DND-41 (cell line): ENCODE results near the gene ARHGEF17.

ENCODE experiments used
- ATAC-seq: fragments of 200-7000 bp; cut with Tn5 transposase; 3 replicates; pipeline ENCODE4 v1.9.1; 2021; ENCODE audit warnings: low read depth; ENCODE audit not compliant: insufficient read depth
- DNase-seq: peaks from one replicate; pipeline ENCODE4 v3.0.0-alpha.2; 2020
- H2AFZ ChIP-seq: 2 replicates; pipeline ENCODE4 v1.6.0; 2012; ENCODE audit warnings: low read depth, low read length
- H3K27ac ChIP-seq: 2 replicates; pipeline ENCODE4 v1.5.1; 2012; ENCODE audit warnings: low read length, inconsistent platforms
- H3K27me3 ChIP-seq: fragments of 200-600 bp; sonication (generic); 2 replicates; pipeline ENCODE4 v1.6.0; 2012; ENCODE audit warnings: low read length, mild to moderate bottlenecking, inconsistent platforms; ENCODE audit not compliant: insufficient read depth, poor library complexity
- H3K36me3 ChIP-seq: 2 replicates; pipeline ENCODE4 v1.5.1; 2012; ENCODE audit warnings: low read length, inconsistent platforms; ENCODE audit not compliant: insufficient read depth
- H3K4me1 ChIP-seq: 2 replicates; pipeline ENCODE4 v1.5.1; 2012; ENCODE audit warnings: mild to moderate bottlenecking, low read length; ENCODE audit not compliant: insufficient read depth
- H3K4me2 ChIP-seq: 2 replicates; pipeline ENCODE4 v1.6.0; 2012; ENCODE audit warnings: mild to moderate bottlenecking, moderate library complexity, low read length, inconsistent platforms; ENCODE audit not compliant: insufficient read depth
- H3K4me3 ChIP-seq, 2 experiments: fragments of 200-600 bp in 1 of 2; shearing (Covaris generic) in 1 of 2; 2 replicates each; pipeline ENCODE4 v1.5.1; 2012 to 2016; ENCODE audit warnings: inconsistent platforms in 2 of 2, low read length in 2 of 2, mild to moderate bottlenecking in 2 of 2, low read depth in 1 of 2, moderate library complexity in 1 of 2
- H3K79me2 ChIP-seq: 2 replicates; pipeline ENCODE4 v1.6.0; 2012; ENCODE audit warnings: low read length, inconsistent platforms; ENCODE audit not compliant: insufficient read depth
- H3K9ac ChIP-seq: 2 replicates; pipeline ENCODE4 v1.6.0; 2012; ENCODE audit warnings: low read depth, mild to moderate bottlenecking, inconsistent platforms, low read length, moderate library complexity
- H3K9me3 ChIP-seq: 2 replicates; pipeline ENCODE4 v1.5.1; 2012; ENCODE audit warnings: low read length, moderate library complexity, mild to moderate bottlenecking, inconsistent platforms; ENCODE audit not compliant: insufficient read depth, severe bottlenecking
- H4K20me1 ChIP-seq: 2 replicates; pipeline ENCODE4 v1.6.0; 2012; ENCODE audit warnings: low read length; ENCODE audit not compliant: insufficient read depth
- CTCF ChIP-seq: IDR thresholded peaks from 2 replicates; pipeline ENCODE4 v1.5.1; 2012; ENCODE audit warnings: borderline replicate concordance, low read length, moderate library complexity, mild to moderate bottlenecking; ENCODE audit not compliant: poor library complexity, severe bottlenecking; ENCODE audit errors: extremely low read depth
- EZH2 ChIP-seq: IDR thresholded peaks from 3 replicates; pipeline ENCODE4 v1.6.1; 2012; ENCODE audit warnings: borderline replicate concordance, low read depth, mild to moderate bottlenecking, moderate library complexity, low read length, inconsistent platforms; ENCODE audit not compliant: severe bottlenecking

ARHGEF17 gene

GRCh38 chr11:73262851-73263495, 45.1 kb upstream of the ARHGEF17 start:
- Histone ChIP-seq H3K27ac (no peak overlapping the region), H3K9ac (no peak overlapping the region), H3K36me3 (no peaks in the 10 kb centered on the region), H3K27me3 (peaks cover 9% of the 10 kb centered on the region), H4K20me1 (no peaks in the 10 kb centered on the region; the same call in 1 of the 2 replicates), H2AFZ (no peak overlapping the region), H3K79me2 (no peaks in the 10 kb centered on the region), H3K4me2 (no peak overlapping the region), H3K9me3 (no peaks in the 10 kb centered on the region), H3K4me1 (no peaks in the 10 kb centered on the region), H3K4me3 (no peak overlapping the region)
- DNase-seq (no peak), ATAC-seq (no peak)
- TF ChIP-seq CTCF (no peak), EZH2 (no peak)

GRCh38 chr11:73263640-73264039, 44.4 kb upstream of the ARHGEF17 start:
- DNase-seq: no peak
- no peak overlapping the region for H2AFZ ChIP-seq
- no peaks in the 10 kb centered on the region for H3K4me1 ChIP-seq
- H3K4me3 ChIP-seq: no peak overlapping the region
- no peaks in the 10 kb centered on the region for H3K36me3 ChIP-seq
- TF ChIP-seq EZH2: no peak
- TF ChIP-seq CTCF: no peak
- no peak overlapping the region for H3K9ac ChIP-seq
- peaks cover 9% of the 10 kb centered on the region for H3K27me3 ChIP-seq
- no peaks in the 10 kb centered on the region for H4K20me1 ChIP-seq
- H3K4me2 ChIP-seq: no peak overlapping the region
- no peaks in the 10 kb centered on the region for H3K79me2 ChIP-seq
- no peaks in the 10 kb centered on the region for H3K9me3 ChIP-seq
- no peak for ATAC-seq
- no peak overlapping the region for H3K27ac ChIP-seq

- no peak overlapping the region for H3K4me3 ChIP-seq
- H3K4me1 ChIP-seq: no peaks in the 10 kb centered on the region
- ATAC-seq (no peak), DNase-seq (no peak)
- H4K20me1 ChIP-seq: no peaks in the 10 kb centered on the region
- no peak overlapping the region for H3K27ac ChIP-seq
- H3K4me2 ChIP-seq: no peak overlapping the region
- H3K79me2 ChIP-seq: no peaks in the 10 kb centered on the region
- peaks cover 18% of the 10 kb centered on the region for H3K27me3 ChIP-seq
- H3K9me3 ChIP-seq: no peaks in the 10 kb centered on the region
- H3K9ac ChIP-seq: no peak overlapping the region
- H2AFZ ChIP-seq: no peak overlapping the region
- TF ChIP-seq EZH2: no peak
- no peaks in the 10 kb centered on the region for H3K36me3 ChIP-seq
Measured at GRCh38 chr11:73265278-73265810, 42.7 kb upstream of the ARHGEF17 start.

- Histone ChIP-seq H3K27me3 (peaks cover 19% of the 10 kb centered on the region), H3K4me3 (no peak overlapping the region), H2AFZ (no peak overlapping the region), H3K4me1 (no peaks in the 10 kb centered on the region), H3K9ac (no peak overlapping the region), H3K79me2 (no peaks in the 10 kb centered on the region), H4K20me1 (no peaks in the 10 kb centered on the region), H3K27ac (no peak overlapping the region), H3K4me2 (no peak overlapping the region), H3K9me3 (no peaks in the 10 kb centered on the region), H3K36me3 (no peaks in the 10 kb centered on the region)
- ATAC-seq (no peak), DNase-seq (no peak)
- TF ChIP-seq CTCF (no peak), EZH2 (no peak)
Measured at GRCh38 chr11:73265853-73266645, 42.0 kb upstream of the ARHGEF17 start.
